ENCODE measurements around the gene FAM9A.
"Not testable (repeated sequence)": the region's sequence is repeated elsewhere in the genome, so short reads cannot be mapped to it uniquely, and the experiment has no call there.

Gene FAM9A

DNA sequence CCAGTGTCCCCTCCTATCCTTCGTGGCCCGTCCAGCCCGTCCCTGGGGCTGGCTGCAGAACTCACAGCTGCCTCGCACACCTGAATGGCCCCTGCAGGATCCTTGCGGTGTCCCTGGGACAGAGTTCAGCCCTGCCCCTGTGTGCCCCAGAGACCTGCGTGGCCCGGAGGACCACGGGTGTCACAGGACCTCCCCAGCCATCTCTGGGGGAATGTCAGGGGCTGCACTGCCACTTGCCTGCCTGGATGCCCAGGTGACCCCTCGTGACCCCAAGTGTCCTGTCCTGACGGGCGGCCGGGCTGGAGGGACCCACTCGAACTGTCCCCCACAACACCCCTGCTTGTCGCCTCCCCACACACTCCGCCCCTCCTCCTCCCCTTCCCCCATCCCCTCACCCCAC, 832 bp downstream of the FAM9A start:
- ATAC-seq, result not testable (repeated sequence)

DNA sequence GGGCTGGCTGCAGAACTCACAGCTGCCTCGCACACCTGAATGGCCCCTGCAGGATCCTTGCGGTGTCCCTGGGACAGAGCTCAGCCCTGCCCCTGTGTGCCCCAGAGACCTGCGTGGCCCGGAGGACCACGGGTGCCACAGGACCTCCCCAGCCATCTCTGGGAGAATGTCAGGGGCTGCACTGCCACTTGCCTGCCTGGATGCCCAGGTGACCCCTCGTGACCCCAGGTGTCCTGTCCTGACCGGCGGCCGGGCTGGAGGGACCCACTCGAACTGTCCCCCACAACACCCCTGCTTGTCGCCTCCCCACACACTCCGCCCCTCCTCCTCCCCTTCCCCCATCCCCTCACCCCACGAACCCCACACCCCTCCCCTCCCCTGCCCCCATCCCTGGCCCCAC, 1.9 kb downstream of the FAM9A start:
- not testable (repeated sequence) for ATAC-seq

DNA sequence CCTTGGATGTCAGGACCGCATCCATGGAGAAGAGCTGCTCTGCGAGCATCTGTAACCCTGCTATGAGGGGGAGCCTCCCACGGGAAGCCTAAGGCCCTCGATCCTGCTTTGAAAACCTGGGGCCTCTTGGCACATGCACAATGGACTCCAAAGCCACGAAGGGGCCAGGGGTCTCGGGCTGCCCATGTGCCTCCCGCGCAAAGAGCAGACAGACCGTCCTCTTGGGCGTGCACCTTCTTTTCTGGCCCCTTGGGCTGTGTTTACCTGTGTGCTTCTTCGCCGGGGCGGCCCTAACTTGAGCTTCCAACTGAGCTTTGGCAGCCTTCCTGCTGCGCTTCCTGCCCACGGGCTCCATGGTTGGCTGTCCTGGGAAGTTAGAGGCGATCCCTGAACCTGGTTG, 2.5 kb downstream of the FAM9A start:
- not testable (repeated sequence) for ATAC-seq

DNA sequence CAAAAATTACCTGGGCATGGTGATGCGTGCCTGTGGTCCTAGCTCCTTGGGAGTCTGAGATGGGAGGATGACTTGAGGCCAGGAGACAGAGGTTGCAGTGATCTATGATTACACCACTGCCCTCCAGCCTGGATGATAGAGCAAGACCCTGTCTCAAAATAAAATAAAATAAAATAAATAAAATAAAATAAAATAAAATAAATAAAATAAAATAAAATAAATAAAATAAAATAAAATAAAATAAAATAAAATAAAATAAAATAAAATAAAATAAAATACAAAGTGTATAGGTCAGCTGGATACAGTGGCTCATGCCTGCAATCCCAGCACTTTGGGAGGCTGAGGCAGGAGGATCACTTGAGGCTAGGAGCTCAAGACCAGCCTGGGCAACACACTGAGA, 14.1 kb downstream of the FAM9A start:
- not testable (repeated sequence) for ATAC-seq

DNA sequence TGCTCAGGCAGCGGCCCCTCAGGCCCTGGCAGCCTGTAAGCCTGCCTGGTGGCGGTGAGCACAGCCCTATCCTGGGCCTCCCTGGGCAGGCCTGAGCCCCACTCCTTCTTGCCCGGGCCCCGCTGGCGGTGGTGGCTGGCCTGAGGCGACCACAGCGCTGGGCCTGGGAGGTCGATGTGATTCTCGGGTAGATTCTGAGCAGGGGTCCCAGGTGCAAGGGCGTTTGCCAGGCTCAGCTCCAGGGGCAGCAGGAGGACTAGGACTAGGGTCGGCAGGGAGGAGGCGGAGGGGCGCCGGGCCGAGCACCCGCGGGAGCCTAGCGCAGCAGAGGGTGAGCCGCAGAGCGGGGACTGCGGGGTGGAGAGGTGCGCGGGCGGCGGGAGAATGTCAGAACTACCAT, 17.0 kb downstream of the FAM9A start:
- no peak for ATAC-seq

DNA sequence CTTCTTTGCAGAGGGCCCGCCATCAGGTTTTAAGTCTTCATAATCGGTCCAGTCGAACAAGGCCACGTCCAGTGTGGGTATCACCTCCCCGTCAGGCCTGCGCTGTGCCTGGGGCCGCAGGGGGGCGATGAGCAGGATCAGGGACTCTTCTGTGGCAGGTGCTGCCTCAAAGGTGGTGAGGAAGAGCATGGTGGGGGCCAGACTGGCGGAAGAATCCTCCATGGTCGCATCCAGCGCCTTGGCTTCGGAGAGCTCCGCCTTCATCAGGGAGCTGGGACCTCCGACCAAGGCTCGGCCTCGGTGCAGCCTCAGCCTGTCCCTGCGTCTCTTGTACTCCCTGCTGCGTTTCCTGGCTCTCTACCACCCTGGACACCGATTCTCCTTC, 17.5 kb downstream of the FAM9A start:
- no peak for ATAC-seq

DNA sequence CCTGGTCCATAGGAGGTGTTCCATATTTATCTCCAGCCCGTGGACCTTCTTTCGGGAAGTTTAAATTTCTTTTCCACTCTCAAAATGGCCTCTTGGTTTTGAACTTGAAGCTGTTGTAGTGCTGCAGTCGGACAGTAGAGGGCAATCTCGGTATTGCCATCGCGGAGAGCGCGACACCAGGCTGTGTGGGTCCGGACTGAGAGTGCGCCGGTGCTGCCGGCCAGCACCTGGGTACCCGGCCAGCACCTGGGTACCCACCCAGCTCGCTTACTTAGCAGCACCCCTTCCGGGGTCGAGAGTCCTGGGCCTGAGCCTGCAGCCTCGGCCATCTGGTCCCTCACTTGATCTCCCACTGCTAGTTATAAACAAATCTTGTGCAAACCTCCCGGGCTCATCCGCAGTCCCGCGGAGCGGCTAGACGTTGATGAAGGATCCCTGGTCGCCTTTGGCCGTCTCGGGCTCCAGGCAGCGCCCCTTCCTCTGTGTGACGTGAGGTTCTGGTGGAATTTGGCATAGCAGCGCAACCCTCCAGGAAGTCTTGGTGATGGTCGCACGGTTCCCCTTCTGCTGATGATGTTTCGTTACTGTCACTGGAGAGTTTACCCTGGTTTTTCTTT, 18.0 kb downstream of the FAM9A start:
- no peak for ATAC-seq

DNA sequence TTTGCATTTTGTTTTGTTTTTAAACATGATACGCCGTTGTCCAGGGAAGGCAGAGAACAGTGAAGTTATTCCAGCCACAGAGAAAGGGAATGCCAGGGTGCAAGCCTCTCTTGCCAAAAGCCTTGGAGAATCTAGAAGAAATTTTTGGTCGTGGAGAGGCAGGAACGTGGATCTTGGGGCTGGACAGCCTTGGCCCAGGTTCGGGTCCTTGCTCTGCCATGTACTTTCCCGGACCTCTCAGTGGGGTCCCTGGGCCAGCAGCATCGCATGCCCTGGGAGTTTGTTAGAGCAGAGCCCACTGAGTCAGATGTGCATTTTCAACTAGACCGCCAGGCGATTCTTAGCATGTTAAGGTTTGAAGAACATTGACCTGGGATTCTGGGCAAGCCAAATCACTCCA, 18.6 kb downstream of the FAM9A start:
- no peak for ATAC-seq

DNA sequence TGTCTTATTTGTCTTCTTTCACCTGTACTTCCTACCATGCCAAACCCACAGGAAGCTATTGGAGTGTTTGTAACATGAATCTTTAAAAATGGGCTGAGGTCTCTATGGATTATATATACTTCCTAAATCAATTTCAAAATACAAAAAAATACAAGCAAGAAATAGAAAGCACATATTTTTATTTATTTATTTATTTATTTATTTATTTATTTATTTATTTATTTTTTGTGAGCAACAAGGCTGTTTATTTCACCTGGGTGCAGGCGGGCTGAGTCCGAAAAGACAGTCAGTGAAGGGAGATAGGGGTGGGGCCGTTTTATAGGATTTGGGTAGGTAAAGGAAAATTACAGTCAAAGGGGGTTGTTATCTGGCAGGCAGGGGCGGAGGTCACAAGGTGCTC, 19.3 kb downstream of the FAM9A start:
- not testable (repeated sequence) for ATAC-seq

DNA sequence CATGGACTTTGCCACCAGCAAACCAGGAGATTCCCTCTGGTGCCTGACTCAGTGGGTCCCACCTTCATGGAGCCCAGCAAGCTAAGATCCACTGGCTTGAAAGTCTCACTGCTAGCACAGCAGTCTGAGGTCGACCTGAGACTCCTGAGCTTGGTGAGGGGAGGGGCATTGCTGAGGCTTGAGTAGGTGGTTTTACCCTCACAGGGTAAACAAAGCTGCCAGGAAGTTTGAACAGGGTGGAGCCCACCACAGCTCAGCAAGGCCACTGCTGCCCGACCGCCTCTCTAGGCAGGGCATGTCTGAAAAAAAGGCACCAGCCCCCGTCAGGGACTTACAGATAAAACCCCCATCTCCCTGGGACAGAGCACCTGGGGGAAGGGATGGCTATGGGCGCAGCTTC, 28.1 kb downstream of the FAM9A start:
- no peak for ATAC-seq

DNA sequence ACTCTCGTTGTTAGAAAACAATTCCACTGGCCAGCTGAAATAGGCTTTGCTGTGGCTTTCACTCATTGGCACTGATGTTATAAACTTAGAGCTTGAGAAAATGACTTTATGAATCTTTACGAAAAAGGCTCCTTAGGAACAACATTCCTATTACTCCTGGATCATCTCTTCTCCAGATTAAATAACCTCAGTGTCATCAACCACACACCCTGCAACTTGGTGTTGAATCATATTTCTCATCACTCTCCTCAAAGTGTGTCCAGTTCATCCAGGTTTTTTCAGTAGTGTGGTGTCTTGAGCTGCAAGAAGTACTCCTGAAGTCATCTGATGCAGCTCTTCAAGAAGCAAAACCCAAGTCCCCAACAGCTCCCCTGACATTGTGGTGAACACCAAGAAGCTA, 41.2 kb downstream of the FAM9A start:
- ATAC-seq, result no peak

DNA sequence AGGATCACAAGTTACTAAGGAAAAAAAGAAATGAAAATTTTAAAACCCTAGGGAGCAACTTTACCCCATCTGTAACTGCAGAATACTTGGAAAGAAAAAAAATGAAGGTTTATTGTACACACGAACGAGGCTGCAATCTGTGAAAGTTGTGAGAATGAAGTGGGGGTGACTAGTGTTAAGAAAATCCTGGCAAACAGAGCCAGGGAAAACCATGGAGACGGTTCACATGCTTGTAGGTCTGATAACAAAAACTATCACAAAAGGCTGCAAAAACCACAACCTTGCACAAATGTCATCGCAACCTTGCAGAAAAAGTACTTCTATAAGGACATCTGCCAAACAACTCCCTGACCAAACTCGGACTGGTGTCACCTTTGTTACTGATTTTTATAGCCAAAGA, 42.5 kb downstream of the FAM9A start:
- ATAC-seq, result not testable (repeated sequence)

DNA sequence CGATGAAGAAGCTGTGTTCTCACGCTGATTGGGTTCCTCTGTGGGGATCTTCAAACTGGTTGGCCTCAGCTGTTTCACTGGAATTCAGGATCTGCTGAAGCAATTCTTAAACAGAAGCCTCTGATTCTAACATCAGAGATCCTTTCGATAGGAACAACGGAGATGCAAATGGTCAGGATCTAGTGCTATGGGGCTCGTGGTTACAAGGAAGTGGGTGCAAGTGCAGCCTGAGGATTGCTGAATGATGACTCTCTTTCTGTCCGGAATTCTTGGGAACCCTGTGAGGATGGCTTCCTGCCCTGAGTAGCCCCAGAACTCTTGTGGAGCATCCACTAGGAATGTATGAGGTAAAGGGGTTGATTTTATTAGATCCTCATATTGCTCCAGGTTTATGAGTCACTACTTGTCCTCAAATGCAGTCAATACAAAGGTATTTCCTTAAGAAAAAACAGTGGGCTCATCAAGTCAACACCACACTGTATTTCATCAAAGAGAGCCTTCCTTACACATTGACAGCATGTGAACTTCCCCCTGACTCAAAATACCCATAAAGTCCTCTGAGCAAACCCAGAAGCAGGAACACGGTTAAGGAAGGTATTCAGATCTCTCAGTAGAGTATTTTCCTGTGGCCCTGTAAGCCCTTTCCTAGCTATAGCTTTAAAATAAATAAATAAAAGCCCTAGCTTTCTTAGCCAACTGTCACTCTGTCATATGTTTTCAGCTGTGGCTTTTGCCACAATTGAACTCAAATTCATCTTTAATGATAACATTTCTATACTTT, 43.4 kb downstream of the FAM9A start:
- ATAC-seq, result not testable (repeated sequence)

DNA sequence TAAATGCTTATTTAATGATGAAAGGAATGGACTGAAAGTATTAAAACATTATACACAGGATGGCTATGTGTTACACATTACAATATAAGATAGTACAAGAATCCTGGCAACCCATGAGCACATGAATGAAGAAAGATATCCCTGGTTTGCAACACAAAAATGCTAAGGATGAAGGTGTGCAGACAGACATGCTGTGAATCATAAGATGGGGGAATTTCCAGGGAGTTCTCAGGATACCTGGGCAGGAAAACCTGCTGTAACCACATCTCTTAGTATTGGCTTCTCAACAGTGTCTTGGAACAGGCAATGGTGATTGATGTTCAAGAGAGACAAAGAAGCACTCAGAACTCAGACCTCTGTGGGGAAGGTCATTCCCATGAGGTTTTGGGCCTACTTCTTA, 45.4 kb downstream of the FAM9A start:
- ATAC-seq, result no peak

DNA sequence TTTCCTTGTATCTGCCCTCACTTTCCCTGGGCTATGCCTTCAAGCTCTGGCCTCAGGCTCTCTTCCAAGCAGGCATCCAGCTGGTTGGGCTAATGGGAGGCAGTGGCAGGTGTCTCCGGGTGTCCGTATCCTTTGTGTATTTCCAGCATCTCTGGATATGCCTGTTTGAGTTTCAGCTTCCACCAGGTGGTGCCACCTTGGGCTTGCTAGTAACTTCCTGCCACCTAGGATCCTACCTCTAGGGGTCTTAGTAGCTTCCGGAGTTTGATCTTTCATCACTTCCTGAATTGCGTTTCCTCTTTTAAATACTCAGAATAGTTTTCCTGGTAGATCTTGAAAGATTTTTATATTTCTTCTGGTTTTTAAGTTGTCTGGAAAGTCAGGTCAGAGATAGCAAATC, 46.1 kb downstream of the FAM9A start:
- no peak for ATAC-seq

DNA sequence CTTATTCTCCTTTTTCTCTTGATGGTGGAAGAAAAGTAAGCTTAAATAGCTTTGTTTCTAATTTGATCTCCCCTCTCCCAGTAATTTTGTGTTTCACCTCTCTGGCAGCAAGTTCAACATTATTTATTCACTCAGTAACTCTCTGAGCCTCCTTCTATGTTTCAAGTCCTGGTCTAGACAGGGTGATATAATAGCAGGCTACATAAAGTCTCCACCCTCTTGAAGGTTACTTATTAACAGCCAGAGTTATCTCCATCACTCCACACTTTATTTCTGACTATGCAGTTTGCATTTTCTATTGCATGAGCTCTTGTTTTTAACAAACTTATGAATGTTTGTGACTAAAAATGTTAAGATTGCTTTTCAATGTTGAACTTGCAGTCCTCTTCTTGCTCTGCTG, 51.5 kb downstream of the FAM9A start:
- no peak for ATAC-seq

DNA sequence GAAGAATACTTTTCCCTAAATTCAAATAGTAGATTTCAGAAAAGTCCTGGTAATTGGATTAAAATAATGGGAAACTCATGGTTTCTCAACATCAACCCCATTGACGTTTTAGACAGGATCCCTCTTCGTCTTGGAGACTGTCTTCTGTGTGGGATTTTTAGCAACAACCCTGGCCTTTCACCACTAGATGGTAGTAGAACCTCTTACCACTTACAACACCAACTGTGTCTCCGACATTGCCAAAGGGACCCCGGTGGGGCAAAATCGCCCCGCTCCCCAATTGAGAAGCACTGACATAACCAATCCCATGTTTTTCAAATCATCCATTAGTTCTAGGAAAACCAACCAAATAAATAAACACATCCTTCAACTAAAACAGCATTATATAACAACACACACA, 52.3 kb downstream of the FAM9A start:
- ATAC-seq, result no peak

DNA sequence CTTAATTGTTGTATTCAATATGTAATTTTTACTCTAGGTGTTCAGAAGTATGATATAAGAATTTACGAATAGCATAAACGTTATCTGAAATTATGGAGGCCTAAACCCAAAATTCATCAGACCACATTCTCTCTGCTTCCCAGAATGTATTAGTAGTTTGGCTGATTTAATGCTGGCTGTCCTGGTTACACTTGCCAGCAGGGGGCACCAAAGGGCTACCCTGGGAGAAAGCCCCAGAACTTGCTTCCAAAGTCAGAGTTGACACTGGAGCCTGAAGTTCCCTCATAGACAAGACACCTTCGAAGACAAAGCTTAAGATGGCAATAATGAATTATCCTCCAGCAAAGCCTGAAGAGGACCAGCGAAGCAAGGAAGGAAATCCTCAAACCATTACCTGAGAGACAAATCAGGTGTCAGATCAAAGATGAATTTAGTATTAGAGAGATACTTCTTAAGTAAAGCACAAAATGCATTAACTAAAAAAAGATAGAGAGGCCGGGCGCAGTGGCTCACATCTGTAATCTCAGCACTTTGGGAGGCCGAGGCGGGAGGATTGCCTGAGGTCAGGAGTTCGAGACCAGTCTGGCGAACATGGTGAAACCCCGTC, 58.0 kb downstream of the FAM9A start:
- ATAC-seq, result no peak

DNA sequence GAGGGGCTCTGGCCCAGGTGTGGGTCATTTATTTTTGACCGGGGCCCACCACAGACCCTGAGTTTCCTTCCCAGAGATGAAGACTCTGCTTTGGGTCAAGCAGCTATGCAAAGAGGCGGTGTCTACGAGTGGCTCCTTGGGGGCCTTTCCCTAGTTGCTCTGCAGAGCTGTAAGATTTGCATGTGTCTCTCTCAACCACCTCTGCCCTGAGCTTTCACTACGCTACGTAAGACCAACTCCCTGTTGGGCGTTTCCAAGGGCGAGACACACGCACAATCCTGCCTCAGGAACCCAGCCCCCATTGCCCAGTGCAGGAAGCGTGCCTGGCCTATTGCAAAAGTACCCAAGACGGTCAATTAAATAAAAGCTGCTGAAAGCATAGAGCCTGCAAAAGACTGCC, 59.2 kb downstream of the FAM9A start:
- ATAC-seq, result no peak
